Measurements from ENCODE around the gene CPSF2.

The CPSF2 gene

GRCh38 chr14:92153581-92153980 lies 31.8 kb downstream of the CPSF2 start:
- no peak for DNase-seq (ENCODE audit: low read depth)
- no peak overlapping the region for H3K4me3 ChIP-seq (ENCODE audit: low read depth, low read length)
- no peak for TF ChIP-seq CTCF (IDR thresholded peaks at IDR 0.05; ENCODE audit: insufficient read depth, low read depth, low read length, missing control alignments)

DNA sequence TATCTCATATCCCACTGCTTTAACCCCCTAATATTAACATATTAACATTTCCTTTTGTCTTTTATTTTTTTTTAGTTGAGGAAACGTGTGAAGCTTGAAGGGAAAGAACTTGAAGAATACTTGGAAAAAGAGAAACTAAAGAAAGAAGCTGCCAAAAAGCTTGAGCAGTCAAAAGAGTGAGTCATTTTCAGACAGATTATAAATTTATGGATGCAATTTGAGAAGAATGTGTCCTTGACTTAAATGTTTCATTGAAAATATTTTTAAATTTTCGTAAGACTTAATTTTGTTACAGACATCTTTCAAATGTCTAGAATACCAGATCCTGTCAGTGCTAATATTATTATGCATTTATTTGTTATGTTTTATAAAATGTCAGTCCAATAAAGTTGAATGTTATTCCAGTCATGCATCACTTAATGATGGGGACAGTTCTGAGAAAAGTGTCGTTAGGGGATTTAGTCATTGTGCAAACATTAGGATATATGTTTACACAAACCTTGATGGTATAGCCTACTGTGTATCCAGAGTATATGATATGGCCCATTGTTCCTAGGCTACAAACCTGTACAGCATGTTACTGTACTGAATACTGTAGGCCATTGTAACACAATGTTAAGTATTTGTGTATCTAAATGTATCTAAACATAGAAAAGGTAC lies 32.6 kb downstream of the CPSF2 start:
- no peak for TF ChIP-seq CTCF (IDR thresholded peaks at IDR 0.05; ENCODE audit: insufficient read depth, low read depth, low read length, missing control alignments)
- no peak for DNase-seq (ENCODE audit: low read depth)
- no peak overlapping the region for H3K4me3 ChIP-seq (ENCODE audit: low read depth, low read length)

DNA sequence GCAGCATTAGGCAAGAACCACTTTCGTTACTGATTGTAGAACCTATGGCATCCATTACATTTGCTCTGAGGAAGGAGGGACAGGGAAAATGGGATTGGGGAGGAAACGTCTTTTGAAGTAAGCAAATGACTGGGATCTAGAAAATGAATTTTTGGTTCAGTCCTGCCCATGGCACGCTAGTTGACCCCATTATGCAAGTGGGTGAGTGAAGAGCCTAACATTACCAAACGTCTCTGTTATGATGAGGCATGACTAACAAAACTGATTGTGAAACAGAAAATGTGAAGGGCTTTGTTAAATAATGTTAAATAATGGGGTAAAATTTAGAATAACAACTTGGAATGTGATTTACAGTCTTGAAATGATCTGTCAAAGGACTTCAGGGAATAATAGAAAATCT lies 38.9 kb downstream of the CPSF2 start:
- TF ChIP-seq CTCF (IDR thresholded peaks at IDR 0.05; ENCODE audit: insufficient read depth, low read depth, low read length, missing control alignments), result no peak
- H3K4me3 ChIP-seq (ENCODE audit: low read depth, low read length), result no peak overlapping the region
- no peak for DNase-seq (ENCODE audit: low read depth)

GRCh38 chr14:92161521-92161920 lies 39.8 kb downstream of the CPSF2 start:
- no peak for TF ChIP-seq CTCF (IDR thresholded peaks at IDR 0.05; ENCODE audit: insufficient read depth, low read depth, low read length, missing control alignments)
- H3K4me3 ChIP-seq (ENCODE audit: low read depth, low read length), result no peak overlapping the region
- DNase-seq (ENCODE audit: low read depth), result no peak

DNA sequence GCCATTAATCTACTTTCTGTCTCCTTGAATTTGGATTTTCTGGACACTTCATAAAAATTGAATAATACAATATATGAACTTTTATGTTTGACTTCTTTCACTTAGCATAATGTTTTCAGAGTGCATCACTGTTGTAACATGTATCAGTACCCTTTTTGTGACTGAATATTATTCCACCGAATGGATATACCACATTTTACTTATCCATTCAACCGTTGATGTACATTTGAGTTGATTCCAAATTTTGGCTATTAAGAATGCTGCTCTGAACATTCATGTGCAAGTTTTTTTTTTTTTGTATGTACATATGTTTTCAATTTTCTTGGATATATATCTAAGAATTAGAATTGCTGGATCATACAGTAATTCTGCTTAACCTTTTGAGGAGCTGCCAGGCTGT lies 43.2 kb downstream of the CPSF2 start:
- H3K4me3 ChIP-seq (ENCODE audit: low read depth, low read length), result no peak overlapping the region
- TF ChIP-seq CTCF (IDR thresholded peaks at IDR 0.05; ENCODE audit: insufficient read depth, low read depth, low read length, missing control alignments), result no peak

DNA sequence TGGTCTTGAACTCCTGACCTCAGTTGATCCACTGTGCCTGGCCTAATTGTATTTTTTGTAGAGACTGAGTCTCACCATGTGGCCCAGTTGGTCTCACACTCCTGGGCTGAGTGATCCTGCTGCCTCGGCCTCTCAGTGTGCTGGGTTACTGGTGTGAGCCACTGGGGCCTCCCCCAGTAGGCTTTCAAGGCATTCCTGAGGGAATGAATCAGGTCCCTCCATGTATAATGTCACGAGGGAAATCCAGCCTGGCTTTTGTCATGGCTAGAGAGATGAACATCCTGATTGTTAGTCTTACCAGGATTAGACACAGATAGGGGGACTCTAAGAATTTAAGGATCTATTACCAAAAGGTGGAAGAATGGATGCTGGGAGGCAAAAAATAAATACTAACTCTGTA lies 51.9 kb downstream of the CPSF2 start:
- no peak overlapping the region for H3K4me3 ChIP-seq (ENCODE audit: low read depth, low read length)
- DNase-seq (ENCODE audit: low read depth), result no peak
- no peak for TF ChIP-seq CTCF (IDR thresholded peaks at IDR 0.05; ENCODE audit: insufficient read depth, low read depth, low read length, missing control alignments)

More for the DNA sequence above, 43.2 kb downstream of the CPSF2 start:
- DNase-seq (ENCODE audit: low read depth), result no peak

GRCh38 chr14:92175811-92176210 lies 54.0 kb downstream of the CPSF2 start:
- H3K4me3 ChIP-seq (ENCODE audit: low read depth, low read length), result no peak overlapping the region
- TF ChIP-seq CTCF (IDR thresholded peaks at IDR 0.05; ENCODE audit: insufficient read depth, low read depth, low read length, missing control alignments), result no peak
- DNase-seq (ENCODE audit: low read depth), result no peak
